Smooth muscle cell (in vitro differentiated cells): Measurements from ENCODE around the gene PCDH15. TPM values are rescaled to one million over a fixed set of nuclear protein-coding genes. Genes with fewer than 3 reads are reported as not detected.

Experiments
- DNase-seq: peaks from one replicate; lab custom pipeline; 2025; ENCODE audit not compliant: unreplicated experiment; lab: John Stamatoyannopoulos, UW
- H2AFZ ChIP-seq: fragments of 200-600 bp; sonication (generic); 2 replicates; pipeline ENCODE4 v1.6.0; 2016; ENCODE audit warnings: antibody characterized with exemption, low read depth, mild to moderate bottlenecking
- H3F3A ChIP-seq: fragments of 200-600 bp; sonication (generic); 2 replicates; pipeline ENCODE4 v1.6.0; 2017; ENCODE audit warnings: antibody characterized with exemption, low read depth
- H3K27ac ChIP-seq: fragments of 200-600 bp; sonication (generic); 2 replicates; pipeline ENCODE4 v1.5.1; 2016; ENCODE audit warnings: low read depth, mild to moderate bottlenecking
- H3K27me3 ChIP-seq: fragments of 200-600 bp; sonication (generic); 2 replicates; pipeline ENCODE4 v1.6.1; 2016; ENCODE audit warnings: low read depth, mild to moderate bottlenecking
- H3K36me3 ChIP-seq: fragments of 200-600 bp; sonication (generic); 2 replicates; pipeline ENCODE4 v1.5.1; 2016; ENCODE audit warnings: low read depth
- H3K4me1 ChIP-seq: fragments of 200-600 bp; sonication (generic); 2 replicates; pipeline ENCODE4 v1.5.1; 2016; ENCODE audit warnings: low read depth
- H3K4me2 ChIP-seq: fragments of 200-600 bp; sonication (generic); 2 replicates; pipeline ENCODE4 v1.6.0; 2016; ENCODE audit warnings: mild to moderate bottlenecking
- H3K4me3 ChIP-seq: fragments of 200-600 bp; sonication (generic); 2 replicates; pipeline ENCODE4 v1.5.1; 2016; ENCODE audit warnings: mild to moderate bottlenecking
- H3K79me2 ChIP-seq: fragments of 200-600 bp; sonication (generic); 2 replicates; pipeline ENCODE4 v1.6.0; 2016; ENCODE audit warnings: low read depth, mild to moderate bottlenecking
- H3K9ac ChIP-seq: fragments of 200-600 bp; sonication (generic); 2 replicates; pipeline ENCODE4 v1.6.0; 2016; ENCODE audit warnings: low read depth
- H3K9me3 ChIP-seq: fragments of 200-600 bp; sonication (generic); replicated peaks from 2 replicates; pipeline ENCODE4 v1.5.1; 2016; ENCODE audit warnings: low read depth
- H4K20me1 ChIP-seq: fragments of 200-600 bp; sonication (generic); 2 replicates; pipeline ENCODE4 v1.6.0; 2016; ENCODE audit warnings: low read depth
- WGBS: methylation state at CpG from one replicate; pipeline ENCODE4 v1.1.7; 2016; ENCODE audit warnings: low lambda C conversion rate; 5-methylcytosine and 5-hydroxymethylcytosine counted together
- polyA plus RNA-seq: library from polyadenylated mRNA; unstranded; fragments of >200 nt; fragmentation: Nextera tagmentation; extraction: Ambion mirVana; gene quantifications from 2 replicates; pipeline ENCODE4 v1.2.1, GENCODE V29; 2016
- total RNA-seq: library from RNA; depleted of rRNA; stranded (reverse); fragments of >200 nt; gene quantifications from 2 replicates; pipeline ENCODE4 v1.2.3, GENCODE V29; 2014
- TF ChIP-seq, protein P1 (sequence below): fragments of 200-600 bp; sonication (generic); IDR thresholded peaks from 2 replicates; pipeline ENCODE4 v1.5.1; 2017; ENCODE audit warnings: borderline replicate concordance, mild to moderate bottlenecking, antibody characterized with exemption; ENCODE audit not compliant: insufficient read depth, poor library complexity, severe bottlenecking

PCDH15 gene
- total and polyA plus RNA-seq, 2 experiments from 2014 or later: not detected

DNA sequence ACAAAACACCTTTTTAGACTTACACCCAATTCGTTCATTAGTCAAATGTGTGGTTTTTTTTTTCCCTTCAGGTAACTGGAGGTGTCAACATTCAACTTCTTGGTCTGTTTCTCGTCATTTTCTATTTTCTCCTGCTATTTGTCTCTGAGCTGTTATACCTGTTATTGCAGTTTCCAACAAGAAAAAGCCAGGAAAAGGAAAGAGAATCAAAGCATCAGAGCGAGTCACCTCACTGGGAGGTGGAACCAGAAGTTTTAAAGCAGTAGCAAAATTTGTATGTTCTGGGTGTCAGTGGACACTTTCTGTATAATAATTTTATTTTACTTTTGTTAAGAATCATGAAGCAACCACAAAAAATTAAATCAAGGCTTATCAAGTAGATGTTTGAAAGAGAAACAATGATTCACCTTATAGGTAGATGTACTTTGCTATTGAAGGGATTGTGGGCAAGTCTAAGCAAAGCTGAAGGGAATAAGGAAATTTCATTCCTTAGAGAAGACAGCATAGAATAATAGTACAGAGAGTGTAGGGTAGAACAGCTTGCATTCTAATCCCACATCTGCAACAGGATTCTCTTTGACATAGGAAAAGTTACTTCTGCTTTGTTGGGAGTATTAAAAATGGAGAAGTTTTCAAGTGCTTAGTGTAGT is 675.8 kb downstream of the PCDH15 start:
- Histone ChIP-seq H3K27me3 (no peaks in the 10 kb centered on the region), H3K79me2 (no peaks in the 10 kb centered on the region), H3F3A (no peaks in the 10 kb centered on the region), H3K36me3 (no peaks in the 10 kb centered on the region), H3K9me3 (no peaks in the 10 kb centered on the region), H3K4me3 (no peak overlapping the region), H3K4me2 (peak overlapping the region; percentile 8), H2AFZ (no peak overlapping the region), H3K9ac (no peak overlapping the region), H4K20me1 (no peaks in the 10 kb centered on the region), H3K4me1 (no peaks in the 10 kb centered on the region), H3K27ac (peak overlapping the region; percentile 59)
- TF ChIP-seq, protein P1, sequence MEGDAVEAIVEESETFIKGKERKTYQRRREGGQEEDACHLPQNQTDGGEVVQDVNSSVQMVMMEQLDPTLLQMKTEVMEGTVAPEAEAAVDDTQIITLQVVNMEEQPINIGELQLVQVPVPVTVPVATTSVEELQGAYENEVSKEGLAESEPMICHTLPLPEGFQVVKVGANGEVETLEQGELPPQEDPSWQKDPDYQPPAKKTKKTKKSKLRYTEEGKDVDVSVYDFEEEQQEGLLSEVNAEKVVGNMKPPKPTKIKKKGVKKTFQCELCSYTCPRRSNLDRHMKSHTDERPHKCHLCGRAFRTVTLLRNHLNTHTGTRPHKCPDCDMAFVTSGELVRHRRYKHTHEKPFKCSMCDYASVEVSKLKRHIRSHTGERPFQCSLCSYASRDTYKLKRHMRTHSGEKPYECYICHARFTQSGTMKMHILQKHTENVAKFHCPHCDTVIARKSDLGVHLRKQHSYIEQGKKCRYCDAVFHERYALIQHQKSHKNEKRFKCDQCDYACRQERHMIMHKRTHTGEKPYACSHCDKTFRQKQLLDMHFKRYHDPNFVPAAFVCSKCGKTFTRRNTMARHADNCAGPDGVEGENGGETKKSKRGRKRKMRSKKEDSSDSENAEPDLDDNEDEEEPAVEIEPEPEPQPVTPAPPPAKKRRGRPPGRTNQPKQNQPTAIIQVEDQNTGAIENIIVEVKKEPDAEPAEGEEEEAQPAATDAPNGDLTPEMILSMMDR: no peak
- WGBS: 74% methylated on average over 3 of the region's 3 CpGs
- no peak for DNase-seq

DNA sequence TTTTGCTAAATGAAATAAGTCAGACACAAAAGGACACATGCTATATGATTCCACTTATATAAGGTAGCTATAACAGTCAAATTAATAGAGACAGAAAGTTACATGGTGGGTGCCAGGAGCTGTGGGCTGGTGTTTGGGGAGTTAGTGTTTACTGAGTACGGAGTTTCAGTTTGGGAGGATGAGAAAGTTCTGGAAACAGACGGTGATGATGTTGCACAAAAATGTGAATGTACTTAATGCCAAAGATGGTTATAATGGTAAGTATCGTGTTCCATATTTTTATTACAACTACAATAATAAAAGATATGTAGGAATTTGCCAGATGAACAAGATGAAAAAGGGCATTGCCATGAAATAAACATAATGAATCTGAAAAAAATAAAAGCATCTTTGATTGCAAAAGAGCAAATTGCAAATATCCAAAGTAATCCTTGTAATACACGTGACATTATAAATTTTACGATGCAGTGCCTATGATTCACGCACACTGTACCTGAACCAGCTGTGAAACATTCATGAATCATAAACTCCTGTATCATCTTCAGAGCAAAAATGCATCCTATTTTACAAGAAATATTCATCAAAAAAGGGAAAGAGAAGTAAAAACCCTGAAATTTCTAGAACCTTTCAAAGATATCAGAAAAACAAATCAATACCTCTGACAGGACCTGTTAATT is 676.7 kb downstream of the PCDH15 start:
- Histone ChIP-seq H3F3A (no peaks in the 10 kb centered on the region), H3K79me2 (no peaks in the 10 kb centered on the region), H3K4me2 (no peak overlapping the region), H2AFZ (no peak overlapping the region), H3K4me3 (no peak overlapping the region), H3K9ac (no peak overlapping the region), H4K20me1 (no peaks in the 10 kb centered on the region), H3K27ac (peak overlapping the region; percentile 59), H3K9me3 (no peaks in the 10 kb centered on the region), H3K36me3 (no peaks in the 10 kb centered on the region), H3K4me1 (no peaks in the 10 kb centered on the region), H3K27me3 (no peaks in the 10 kb centered on the region)
- 77% methylated on average over 6 of the region's 6 CpGs for WGBS
- TF ChIP-seq, protein P1: no peak
- no peak for DNase-seq

DNA sequence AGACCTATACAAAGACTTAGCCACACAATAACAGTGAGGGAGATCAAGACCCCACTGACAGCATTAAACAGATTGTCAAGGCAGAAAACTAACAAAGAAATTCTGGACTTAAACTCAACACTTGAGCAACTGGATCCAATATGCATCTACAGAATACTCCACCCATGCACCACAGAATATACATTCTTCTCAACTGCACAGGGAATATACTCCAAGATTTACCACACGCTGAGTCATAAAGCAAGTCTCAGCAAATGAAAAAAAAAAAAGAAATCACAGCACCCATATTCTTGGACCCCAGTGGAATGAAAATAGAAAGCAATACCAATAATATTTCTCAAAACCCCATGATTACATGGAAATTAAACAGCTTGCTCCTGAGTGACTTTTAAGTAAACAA is 680.2 kb downstream of the PCDH15 start:
- Histone ChIP-seq H2AFZ (no peak overlapping the region), H3K27ac (no peak overlapping the region), H3K79me2 (no peaks in the 10 kb centered on the region), H3K27me3 (no peaks in the 10 kb centered on the region), H3K9ac (no peak overlapping the region), H3K9me3 (no peaks in the 10 kb centered on the region), H4K20me1 (no peaks in the 10 kb centered on the region), H3K4me1 (no peaks in the 10 kb centered on the region), H3K4me3 (no peak overlapping the region), H3F3A (no peaks in the 10 kb centered on the region), H3K4me2 (no peak overlapping the region), H3K36me3 (no peaks in the 10 kb centered on the region)
- no peak for DNase-seq
- 58% methylated on average over 1 of the region's 1 CpG for WGBS
- TF ChIP-seq, protein P1: no peak
